T-cell (primary cell): ENCODE results near the gene MED16. TPM values are rescaled to one million over a fixed set of nuclear protein-coding genes. Genes with fewer than 3 reads are reported as not detected.

Experiments used
- ATAC-seq, 4 experiments: fragments of 200-7000 bp in 3 of 4; fragments of 150-1000 bp in 1 of 4; cut with Tn5 transposase; replicated peaks in 1 of 4; 1 replicate in 3 of 4; 2 replicates in 1 of 4; pipeline ENCODE4 v1.10.0; 2021; ENCODE audit warnings: moderate library complexity in 3 of 4, mild to moderate bottlenecking in 2 of 4, moderate number of reproducible peaks in 1 of 4
- CTCF ChIA-PET, 2 donors: fragments of 300-600 bp; sonication (Branson Sonifier 250); formaldehyde crosslinking; loops; one replicate each; lab custom pipeline; 2022; ENCODE audit warnings: antibody characterized with exemption in 2 of 2; lab: Charles Lee
- POLR2A ChIA-PET, 2 donors: fragments of 300-600 bp; sonication (Branson Sonifier 250); formaldehyde crosslinking; loops; one replicate each; lab custom pipeline; 2022; ENCODE audit warnings: antibody characterized with exemption in 2 of 2; lab: Charles Lee
- DNase-seq, 35 experiments: peaks; one replicate each; pipeline versions ENCODE4 v3.0.0 to v3.0.0-alpha.2; 2013 to 2023
- H3K27ac ChIP-seq: one replicate; pipeline ENCODE4 v1.5.1; 2013; ENCODE audit warnings: low read length
- H3K27me3 ChIP-seq, 2 experiments: replicated peaks in 1 of 2; 1 replicate in 1 of 2; 2 replicates in 1 of 2; pipeline versions ENCODE4 v1.6.1 to v1.7.0; 2013; ENCODE audit warnings: low read length in 1 of 2, mixed read lengths in 1 of 2; ENCODE audit not compliant: control insufficient read depth in 2 of 2, insufficient read depth in 2 of 2; ENCODE audit errors: extremely low read depth in 1 of 2
- H3K36me3 ChIP-seq, 2 donors: 1 replicate in 1 of 2; 2 replicates in 1 of 2; pipeline versions ENCODE4 v1.6.1 to v1.7.0; 2013; ENCODE audit warnings: low read length in 1 of 2; ENCODE audit not compliant: control insufficient read depth in 2 of 2, insufficient read depth in 1 of 2; ENCODE audit errors: extremely low read depth in 1 of 2
- H3K4me1 ChIP-seq, 2 experiments: 1 replicate in 1 of 2; 2 replicates in 1 of 2; pipeline versions ENCODE4 v1.6.1 to v1.7.0; 2013; ENCODE audit warnings: low read length in 2 of 2, mixed read lengths in 1 of 2; ENCODE audit not compliant: insufficient read depth in 2 of 2, control insufficient read depth in 1 of 2; ENCODE audit errors: extremely low read depth in 1 of 2
- H3K4me3 ChIP-seq, 2 donors: 1 replicate in 1 of 2; 2 replicates in 1 of 2; pipeline versions ENCODE4 v1.5.1 to v1.7.0; 2013; ENCODE audit warnings: mild to moderate bottlenecking in 2 of 2, low read length in 1 of 2, moderate library complexity in 1 of 2; ENCODE audit not compliant: control insufficient read depth in 1 of 2; ENCODE audit errors: extremely low read depth in 1 of 2
- H3K9me3 ChIP-seq: 2 replicates; pipeline ENCODE4 v1.7.0; 2013
- H3K27ac Mint-ChIP-seq, 2 donors: one replicate each; pipeline ENCODE4 v1.8.0; 2020 to 2021; ENCODE audit warnings: mild to moderate bottlenecking in 2 of 2, mixed read lengths in 2 of 2
- H3K27me3 Mint-ChIP-seq, 2 donors: one replicate each; pipeline ENCODE4 v1.8.0; 2021 to 2022; ENCODE audit warnings: mixed read lengths in 2 of 2
- H3K36me3 Mint-ChIP-seq: one replicate; pipeline ENCODE4 v1.8.0; 2021; ENCODE audit warnings: mixed read lengths
- H3K4me1 Mint-ChIP-seq, 3 donors: one replicate each; pipeline ENCODE4 v1.8.0; 2020 to 2022; ENCODE audit warnings: mixed read lengths in 3 of 3, mild to moderate bottlenecking in 1 of 3
- H3K4me3 Mint-ChIP-seq, 3 donors: one replicate each; pipeline ENCODE4 v1.8.0; 2020 to 2022; ENCODE audit warnings: mild to moderate bottlenecking in 3 of 3, mixed read lengths in 3 of 3, moderate library complexity in 3 of 3
- H3K9me3 Mint-ChIP-seq, 3 donors: one replicate each; pipeline ENCODE4 v1.8.0; 2020 to 2022; ENCODE audit warnings: mixed read lengths in 3 of 3
- WGBS: methylation state at CpG from one replicate; pipeline ENCODE4 v1.1.5; 2013; ENCODE audit warnings: missing lambda C conversion rate; ENCODE audit not compliant: insufficient coverage; 5-methylcytosine and 5-hydroxymethylcytosine counted together
- total RNA-seq, 35 experiments: library from RNA in 6 of 35; stranded (reverse) in 6 of 35; fragments of 120-200 nt in 1 of 35; gene quantifications; one replicate each; pipeline versions ENCODE4 v1.2.1 to v1.2.4 and lab custom pipeline; 2013 to 2026

The MED16 gene
- total RNA-seq, 5 donors from 2014 or later (not counting 1 experiment from before 2014, with no cell fraction given): 55.0 to 105 (median 92.4) TPM

- Histone ChIP-seq H3K27ac (no peak overlapping the region), H3K4me3 (no peak overlapping the region), H3K4me1 (peaks cover 0 to 40% of the 10 kb centered on the region in 2 experiments), H3K27me3 (no peaks in the 10 kb centered on the region), H3K9me3 (no peaks in the 10 kb centered on the region), H3K36me3 (peaks cover 0 to 9% of the 10 kb centered on the region in 2 donors)
- 100% methylated on average over 18 of the region's 22 CpGs for WGBS
- Mint-ChIP-seq H3K9me3 (peaks cover 0 to 3% (median 0%) of the 10 kb centered on the region in 3 donors), H3K36me3 (peaks cover 5% of the 10 kb centered on the region), H3K27ac (no peak overlapping the region), H3K4me1 (peaks cover 28 to 37% (median 36%) of the 10 kb centered on the region in 3 donors), H3K4me3 (peak overlapping the region in 2 of 3 donors; percentile 28 to 76), H3K27me3 (no peaks in the 10 kb centered on the region)
- ChIA-PET CTCF (interaction anchor here in 1 of 2 donors (1.1 kb wide), 1 partner anchor 57 kb away, joined by 3 read pairs; no protein-coding TSS in a partner anchor), POLR2A (no interaction called here)
- DNase-seq (no peak), ATAC-seq (no peak)
Measured at GRCh38 chr19:939439-939838, 46.5 kb upstream of the MED16 start.

- Mint-ChIP-seq H3K4me3 (peak overlapping the region in 1 of 3 donors; percentile 40), H3K4me1 (peaks cover 31 to 37% (median 36%) of the 10 kb centered on the region in 3 donors), H3K36me3 (peaks cover 5% of the 10 kb centered on the region), H3K9me3 (peaks cover 0 to 3% (median 0%) of the 10 kb centered on the region in 3 donors), H3K27ac (no peak overlapping the region), H3K27me3 (no peaks in the 10 kb centered on the region)
- Histone ChIP-seq H3K4me1 (peaks cover 0 to 44% of the 10 kb centered on the region in 2 experiments), H3K4me3 (no peak overlapping the region), H3K27me3 (no peaks in the 10 kb centered on the region), H3K27ac (no peak overlapping the region), H3K36me3 (peaks cover 0 to 5% of the 10 kb centered on the region in 2 donors), H3K9me3 (no peaks in the 10 kb centered on the region)
- ATAC-seq (no peak), DNase-seq (no peak)
- POLR2A ChIA-PET: interaction anchor here (0.5 to 1.1 kb wide), 4 partner anchors 27 to 196 kb away, joined by 3 to 12 read pairs (median 3); no protein-coding TSS in a partner anchor
- CTCF ChIA-PET: interaction anchor here in 1 of 2 donors (0.6 to 1.1 kb wide), 3 partner anchors 58 to 248 kb away, joined by 3 to 5 read pairs (median 3); no protein-coding TSS in a partner anchor
- 95% methylated on average over 18 of the region's 23 CpGs for WGBS
Measured at GRCh38 chr19:938233-938923, 45.4 kb upstream of the MED16 start.

DNA sequence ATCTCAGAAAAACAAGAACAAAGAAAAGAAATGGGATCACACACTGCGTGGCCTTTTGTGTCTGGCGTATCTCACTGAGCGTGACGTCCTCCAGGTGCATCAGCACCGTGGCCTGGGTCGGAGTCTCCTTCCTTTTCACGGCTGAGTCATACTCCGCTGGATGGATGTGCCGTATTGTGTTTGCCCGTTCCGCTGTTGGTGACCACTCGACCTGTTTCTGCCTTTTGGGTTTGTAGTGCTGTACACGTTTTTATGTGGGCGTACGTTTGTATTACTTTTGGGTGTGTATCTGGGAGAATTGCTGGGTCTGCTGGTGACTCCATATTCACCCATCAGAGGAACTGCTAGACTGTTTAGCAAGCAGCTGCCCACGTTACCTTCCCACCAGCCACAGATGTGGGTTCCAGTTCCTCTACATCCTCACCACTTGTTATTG lies 44.3 kb upstream of the MED16 start:
- 58% methylated on average over 7 of the region's 16 CpGs for WGBS
- peaks cover 4 to 55% of the 10 kb centered on the region in 2 experiments for H3K4me1 ChIP-seq

GRCh38 chr19:936175-936546 lies 43.2 kb upstream of the MED16 start:
- no peaks in the 10 kb centered on the region for H3K36me3 ChIP-seq
- H3K4me3 ChIP-seq: no peak overlapping the region
- H3K4me3 Mint-ChIP-seq: no peak overlapping the region
- no peaks in the 10 kb centered on the region for H3K27me3 Mint-ChIP-seq
- POLR2A ChIA-PET: no interaction called here
- H3K27ac ChIP-seq: no peak overlapping the region
- CTCF ChIA-PET: interaction anchor here in 1 of 2 donors (1.4 kb wide), 1 partner anchor 48 kb away, joined by 3 read pairs; the partner anchor contains the start of gene WDR18
- H3K27me3 ChIP-seq: no peaks in the 10 kb centered on the region
- ATAC-seq (no peak), DNase-seq (no peak)
- peaks cover 0 to 3% (median 0%) of the 10 kb centered on the region in 3 donors for H3K9me3 Mint-ChIP-seq
- H3K9me3 ChIP-seq: no peaks in the 10 kb centered on the region
- H3K36me3 Mint-ChIP-seq: peaks cover 5% of the 10 kb centered on the region
- peaks cover 36 to 43% (median 41%) of the 10 kb centered on the region in 3 donors for H3K4me1 Mint-ChIP-seq
- H3K4me1 ChIP-seq: peaks cover 7 to 51% of the 10 kb centered on the region in 2 experiments
- no peak overlapping the region for H3K27ac Mint-ChIP-seq
- 100% methylated on average over 2 of the region's 10 CpGs for WGBS

More for the DNA sequence above, 44.3 kb upstream of the MED16 start:
- ATAC-seq (peak; percentile 27 to 59 (median 42)), DNase-seq (peak in 28 of 35 experiments; percentile 20 to 76 (median 50))
- Mint-ChIP-seq H3K4me3 (peak overlapping the region in 2 of 3 donors; percentile 14 to 40), H3K36me3 (peaks cover 5% of the 10 kb centered on the region), H3K27ac (peak overlapping the region; percentile 21 to 82), H3K9me3 (peaks cover 0 to 3% (median 0%) of the 10 kb centered on the region in 3 donors), H3K4me1 (peaks cover 36 to 45% (median 42%) of the 10 kb centered on the region in 3 donors), H3K27me3 (no peaks in the 10 kb centered on the region)
- POLR2A ChIA-PET: interaction anchor here in 1 of 2 donors (0.5 kb wide), 1 partner anchor 94 kb away, joined by 4 read pairs; no protein-coding TSS in a partner anchor
- no peaks in the 10 kb centered on the region for H3K27me3 ChIP-seq
- no peaks in the 10 kb centered on the region for H3K9me3 ChIP-seq
- no peak overlapping the region for H3K27ac ChIP-seq
- no peak overlapping the region for H3K4me3 ChIP-seq
- CTCF ChIA-PET: interaction anchor here (0.5 to 0.7 kb wide), 3 partner anchors 62 to 207 kb away, joined by 3 to 5 read pairs (median 3); no protein-coding TSS in a partner anchor
- no peaks in the 10 kb centered on the region for H3K36me3 ChIP-seq

- no peaks in the 10 kb centered on the region for H3K27me3 ChIP-seq
- WGBS: 85% methylated on average over 29 of the region's 31 CpGs
- Mint-ChIP-seq H3K27me3 (no peaks in the 10 kb centered on the region), H3K4me1 (peaks cover 35 to 42% (median 38%) of the 10 kb centered on the region in 3 donors), H3K4me3 (no peak overlapping the region), H3K9me3 (peaks cover 0 to 3% (median 0%) of the 10 kb centered on the region in 3 donors), H3K27ac (no peak overlapping the region), H3K36me3 (peaks cover 5% of the 10 kb centered on the region)
- H3K4me1 ChIP-seq: peaks cover 7 to 41% of the 10 kb centered on the region in 2 experiments
- no peak overlapping the region for H3K27ac ChIP-seq
- no peak for ATAC-seq
- DNase-seq: no peak
- ChIA-PET POLR2A (no interaction called here), CTCF (no interaction called here)
- H3K9me3 ChIP-seq: no peaks in the 10 kb centered on the region
- H3K4me3 ChIP-seq: no peak overlapping the region
- no peaks in the 10 kb centered on the region for H3K36me3 ChIP-seq
Measured at GRCh38 chr19:934865-935479, 42.0 kb upstream of the MED16 start.

DNA sequence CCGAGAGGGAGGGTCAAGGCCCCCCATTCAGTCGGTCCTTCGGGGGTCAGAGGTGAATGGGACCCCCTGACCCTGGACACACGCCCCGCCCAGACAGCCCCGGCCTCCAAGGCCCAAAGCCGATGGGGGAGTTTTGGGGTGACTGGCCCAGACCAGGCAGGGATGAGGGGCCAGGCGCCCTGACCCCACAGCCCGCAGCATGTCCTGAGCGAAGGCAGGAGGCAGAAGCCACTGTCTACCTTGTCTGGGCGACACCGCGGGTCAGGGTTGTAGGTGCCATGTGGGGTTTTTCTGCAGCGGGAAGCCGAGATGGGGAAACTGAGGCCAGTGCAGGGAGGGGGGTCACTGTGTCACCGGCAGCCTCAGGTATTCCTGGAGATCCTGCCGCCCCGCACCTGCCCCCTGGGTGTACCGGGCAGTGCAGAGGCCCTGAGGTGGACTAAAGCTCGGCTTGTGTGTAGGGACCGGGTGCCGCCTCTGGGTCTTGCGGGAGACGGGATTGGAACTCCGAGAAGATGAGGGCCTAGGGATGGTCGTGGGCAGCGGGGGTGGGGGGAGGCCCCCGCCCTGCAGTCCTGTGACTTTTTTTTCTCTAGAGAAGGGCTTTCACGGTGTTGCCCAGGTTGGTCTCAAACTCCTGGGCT lies 41.3 kb upstream of the MED16 start:
- ChIA-PET CTCF (no interaction called here), POLR2A (no interaction called here)
- peaks cover 5% of the 10 kb centered on the region for H3K36me3 Mint-ChIP-seq
- H3K4me3 ChIP-seq: no peak overlapping the region
- H3K9me3 Mint-ChIP-seq: peaks cover 0 to 3% (median 0%) of the 10 kb centered on the region in 3 donors
- H3K4me3 Mint-ChIP-seq: no peak overlapping the region
- no peak overlapping the region for H3K27ac Mint-ChIP-seq
- H3K9me3 ChIP-seq: no peaks in the 10 kb centered on the region
- 97% methylated on average over 19 of the region's 29 CpGs for WGBS
- H3K4me1 ChIP-seq: peaks cover 7 to 36% of the 10 kb centered on the region in 2 experiments
- no peak overlapping the region for H3K27ac ChIP-seq
- H3K36me3 ChIP-seq: no peaks in the 10 kb centered on the region
- peaks cover 30 to 36% (median 33%) of the 10 kb centered on the region in 3 donors for H3K4me1 Mint-ChIP-seq
- DNase-seq (no peak), ATAC-seq (no peak)
- no peaks in the 10 kb centered on the region for H3K27me3 Mint-ChIP-seq
- H3K27me3 ChIP-seq: no peaks in the 10 kb centered on the region
